Adipocyte (in vitro differentiated cells): ENCODE measurements around the gene CADPS.

Source experiments
- DNase-seq: peaks from one replicate; pipeline ENCODE4 v3.0.0-alpha.2; 2015; ENCODE audit warnings: low read depth
- H3K27me3 ChIP-seq: replicated peaks from 2 replicates; pipeline ENCODE4 v1.7.0; 2013; ENCODE audit warnings: mild to moderate bottlenecking, low read length, moderate library complexity; ENCODE audit not compliant: control insufficient read depth, insufficient read depth
- H3K36me3 ChIP-seq: 2 replicates; pipeline ENCODE4 v1.7.0; 2013; ENCODE audit warnings: low read length, mild to moderate bottlenecking, moderate library complexity; ENCODE audit not compliant: control insufficient read depth, insufficient read depth, severe bottlenecking
- H3K4me1 ChIP-seq: 2 replicates; pipeline ENCODE4 v1.7.0; 2013; ENCODE audit warnings: mild to moderate bottlenecking, low read length, moderate library complexity; ENCODE audit not compliant: control insufficient read depth, insufficient read depth
- H3K4me3 ChIP-seq: 2 replicates; pipeline ENCODE4 v1.7.0; 2013; ENCODE audit warnings: mild to moderate bottlenecking, low read length, moderate library complexity
- H3K9ac ChIP-seq: 2 replicates; pipeline ENCODE4 v1.7.0; 2013; ENCODE audit warnings: mild to moderate bottlenecking, low read length, moderate library complexity
- H3K9me3 ChIP-seq: 2 replicates; pipeline ENCODE4 v1.7.0; 2013; ENCODE audit warnings: mild to moderate bottlenecking, low read length, moderate library complexity; ENCODE audit not compliant: control insufficient read depth

Gene CADPS

GRCh38 chr3:62359531-62359930 lies 515.7 kb downstream of the CADPS start:
- Histone ChIP-seq H3K4me3 (no peak overlapping the region), H3K27me3 (peaks cover 55% of the 10 kb centered on the region), H3K9me3 (peaks cover 6% of the 10 kb centered on the region), H3K4me1 (no peaks in the 10 kb centered on the region), H3K36me3 (no peaks in the 10 kb centered on the region), H3K9ac (no peak overlapping the region)
- DNase-seq: no peak

- H3K4me1 ChIP-seq: no peaks in the 10 kb centered on the region
- peaks cover 42% of the 10 kb centered on the region for H3K27me3 ChIP-seq
- DNase-seq: no peak
- H3K4me3 ChIP-seq: no peak overlapping the region
- no peaks in the 10 kb centered on the region for H3K36me3 ChIP-seq
- H3K9me3 ChIP-seq: peaks cover 6% of the 10 kb centered on the region
- H3K9ac ChIP-seq: no peak overlapping the region
Observed at GRCh38 chr3:62356356-62356755, 518.9 kb downstream of the CADPS start.

DNA sequence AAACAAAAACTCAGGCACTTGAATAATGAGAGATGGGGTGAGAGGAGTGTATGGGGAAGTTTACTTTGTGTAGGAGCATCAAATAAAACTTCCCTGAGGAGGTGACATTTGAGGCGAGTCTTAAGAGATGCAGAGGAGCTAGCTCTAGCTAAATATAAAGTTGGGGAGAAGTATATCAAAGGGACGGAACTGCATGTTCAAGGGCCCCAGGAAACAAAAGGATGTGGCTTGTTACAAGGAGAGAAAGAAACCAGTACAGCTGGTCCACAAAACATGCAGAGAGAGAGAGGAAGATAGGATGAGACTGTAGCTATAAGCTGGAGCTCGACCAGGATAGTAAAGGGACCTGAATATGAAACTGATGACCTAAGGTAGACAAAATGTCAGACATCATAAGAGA lies 519.5 kb downstream of the CADPS start:
- Histone ChIP-seq H3K36me3 (no peaks in the 10 kb centered on the region), H3K4me1 (no peaks in the 10 kb centered on the region), H3K27me3 (peaks cover 39% of the 10 kb centered on the region), H3K9ac (no peak overlapping the region), H3K4me3 (no peak overlapping the region), H3K9me3 (peaks cover 6% of the 10 kb centered on the region)
- no peak for DNase-seq
